Lung (tissue), 12 donors: Measurements from ENCODE around the gene AK3. TPM values are rescaled to one million over a fixed set of nuclear protein-coding genes. Genes with fewer than 3 reads are reported as not detected.
A peak's percentile ranks its signal among the peaks of the same experiment; 100 is the strongest.

ENCODE experiments used
- ATAC-seq: fragments of 200-7000 bp; cut with Tn5 transposase; one replicate; pipeline ENCODE4 v1.9.1; 2020; ENCODE audit warnings: moderate number of reproducible peaks; ENCODE audit not compliant: insufficient read depth, low FRiP score
- DNase-seq, 3 donors: peaks; one replicate each; pipeline ENCODE4 v3.0.0-alpha.2; 2013 to 2017
- H3K27ac ChIP-seq, 2 donors: one replicate each; pipeline ENCODE4 v1.5.1; 2013; ENCODE audit warnings: mild to moderate bottlenecking in 2 of 2, moderate library complexity in 2 of 2, control low read depth in 1 of 2, inconsistent platforms in 1 of 2, low read depth in 1 of 2, low read length in 1 of 2
- H3K27me3 ChIP-seq, 3 donors: one replicate each; pipeline ENCODE4 v1.5.1; 2013; ENCODE audit warnings: low read length in 2 of 3; ENCODE audit not compliant: control insufficient read depth in 3 of 3, insufficient read depth in 3 of 3
- H3K36me3 ChIP-seq, 4 donors: one replicate each; pipeline ENCODE4 v1.5.1; 2013; ENCODE audit warnings: low read length in 4 of 4, mild to moderate bottlenecking in 1 of 4, moderate library complexity in 1 of 4; ENCODE audit not compliant: control insufficient read depth in 4 of 4, insufficient read depth in 4 of 4
- H3K4me1 ChIP-seq, 5 donors: one replicate each; pipeline ENCODE4 v1.5.1; 2013; ENCODE audit warnings: low read length in 5 of 5, mild to moderate bottlenecking in 2 of 5, moderate library complexity in 1 of 5; ENCODE audit not compliant: control insufficient read depth in 5 of 5, insufficient read depth in 5 of 5
- H3K4me3 ChIP-seq: one replicate; pipeline ENCODE4 v1.5.1; 2013; ENCODE audit warnings: mild to moderate bottlenecking, control low read depth, moderate library complexity
- H3K9ac ChIP-seq, 2 donors: one replicate each; pipeline ENCODE4 v1.5.1; 2013; ENCODE audit warnings: low read length in 2 of 2, control low read depth in 1 of 2; ENCODE audit not compliant: insufficient read depth in 1 of 2
- H3K9me3 ChIP-seq, 4 donors: one replicate each; pipeline ENCODE4 v1.5.1; 2013; ENCODE audit warnings: low read length in 3 of 4, mild to moderate bottlenecking in 1 of 4, moderate library complexity in 1 of 4; ENCODE audit not compliant: control insufficient read depth in 4 of 4, insufficient read depth in 3 of 4
- WGBS, 2 donors: extraction: QIAGEN DNeasy Blood & Tissue Kit; methylation state at CpG; one replicate each; pipeline ENCODE4 v1.1.7; 2013; 5-methylcytosine and 5-hydroxymethylcytosine counted together
- polyA plus RNA-seq, 2 donors: library from polyadenylated mRNA; stranded (reverse); fragments of 200-250 nt; gene quantifications; one replicate each; pipeline ENCODE4 v1.2.1, GENCODE V29; 2013
- total RNA-seq, 2 donors: library from RNA; depleted of rRNA in 1 of 2; stranded (reverse); fragments of >200 nt in 1 of 2; gene quantifications; one replicate each; pipeline ENCODE4 v1.2.1, GENCODE V29; 2014 to 2021
- TF ChIP-seq, protein P1 (sequence below): IDR thresholded peaks from 2 replicates; pipeline ENCODE4 v1.5.1; 2012; ENCODE audit warnings: mild to moderate bottlenecking; ENCODE audit errors: control extremely low read depth, extremely low read depth
- donor health status: control.
- donor health status: control.
- donor health status: Bipolar disorder and iron deficiency.
- donor health status: healthy.
- donor health status: DM: yes; HTN: yes; CAD: no.

Gene AK3
- total and polyA plus RNA-seq, 4 donors, result 22.4 to 62.7 (median 31.8) TPM

DNA sequence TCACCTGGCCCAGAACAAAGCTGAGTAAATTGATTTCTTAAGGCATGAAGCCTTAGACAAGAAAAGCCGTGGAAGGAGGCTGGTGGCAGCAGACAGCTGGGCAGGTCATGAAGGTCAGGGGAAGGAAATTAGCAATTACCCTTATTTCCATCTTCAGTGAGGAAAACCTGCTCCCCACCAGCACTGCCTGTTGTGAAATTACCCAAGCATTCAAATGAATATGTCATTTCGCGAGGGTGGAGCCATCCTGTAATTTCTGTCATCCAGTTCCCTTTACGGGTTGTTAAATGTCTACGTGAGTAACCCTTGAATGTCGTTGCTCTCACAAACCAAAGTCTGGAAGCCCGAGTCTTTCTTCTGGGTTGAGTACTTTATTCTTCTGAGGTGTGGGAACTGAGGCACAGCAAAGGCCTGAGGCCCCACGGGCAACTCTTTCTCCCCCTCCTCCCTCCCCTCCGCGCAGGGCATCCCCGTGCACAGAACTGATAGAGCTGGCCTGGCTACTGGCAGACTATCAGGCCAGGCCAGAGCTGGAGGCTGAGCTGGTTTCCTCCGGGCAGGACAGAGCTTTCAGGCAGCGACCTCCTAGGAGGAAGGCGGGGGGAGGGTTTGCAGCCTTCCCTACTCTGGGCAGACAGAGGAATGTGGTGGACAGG is 22.0 kb upstream of the AK3 start:
- peak; percentile 73 for ATAC-seq
- no peak overlapping the region for H3K4me3 ChIP-seq
- WGBS, 2 donors, result 14 to 19% methylated on average over 14 of the region's 14 CpGs

GRCh38 chr9:4762108-4762885 is 21.3 kb upstream of the AK3 start:
- peak; percentile 78 for ATAC-seq
- peak overlapping the region in 1 of 2 donors; percentile 80 for H3K27ac ChIP-seq
- TF ChIP-seq, protein P1, sequence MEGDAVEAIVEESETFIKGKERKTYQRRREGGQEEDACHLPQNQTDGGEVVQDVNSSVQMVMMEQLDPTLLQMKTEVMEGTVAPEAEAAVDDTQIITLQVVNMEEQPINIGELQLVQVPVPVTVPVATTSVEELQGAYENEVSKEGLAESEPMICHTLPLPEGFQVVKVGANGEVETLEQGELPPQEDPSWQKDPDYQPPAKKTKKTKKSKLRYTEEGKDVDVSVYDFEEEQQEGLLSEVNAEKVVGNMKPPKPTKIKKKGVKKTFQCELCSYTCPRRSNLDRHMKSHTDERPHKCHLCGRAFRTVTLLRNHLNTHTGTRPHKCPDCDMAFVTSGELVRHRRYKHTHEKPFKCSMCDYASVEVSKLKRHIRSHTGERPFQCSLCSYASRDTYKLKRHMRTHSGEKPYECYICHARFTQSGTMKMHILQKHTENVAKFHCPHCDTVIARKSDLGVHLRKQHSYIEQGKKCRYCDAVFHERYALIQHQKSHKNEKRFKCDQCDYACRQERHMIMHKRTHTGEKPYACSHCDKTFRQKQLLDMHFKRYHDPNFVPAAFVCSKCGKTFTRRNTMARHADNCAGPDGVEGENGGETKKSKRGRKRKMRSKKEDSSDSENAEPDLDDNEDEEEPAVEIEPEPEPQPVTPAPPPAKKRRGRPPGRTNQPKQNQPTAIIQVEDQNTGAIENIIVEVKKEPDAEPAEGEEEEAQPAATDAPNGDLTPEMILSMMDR, result peak; percentile 92
- WGBS, 2 donors, result 20 to 21% methylated on average over 22 of the region's 22 CpGs
- peak; percentile 74 to 87 (median 75) for DNase-seq
- H3K9me3 ChIP-seq, result no peaks in the 10 kb centered on the region
- H3K4me1 ChIP-seq, result peaks cover 0 to 5% (median 0%) of the 10 kb centered on the region in 5 donors
- no peak overlapping the region for H3K9ac ChIP-seq
- H3K36me3 ChIP-seq, result no peaks in the 10 kb centered on the region
- H3K27me3 ChIP-seq, result no peaks in the 10 kb centered on the region
- no peak overlapping the region for H3K4me3 ChIP-seq

More for the DNA sequence above, 22.0 kb upstream of the AK3 start:
- peak overlapping the region in 1 of 2 donors; percentile 80 for H3K27ac ChIP-seq
- H3K36me3 ChIP-seq, result no peaks in the 10 kb centered on the region
- H3K27me3 ChIP-seq, result no peaks in the 10 kb centered on the region
- TF ChIP-seq, protein P1, result no peak
- H3K9me3 ChIP-seq, result no peaks in the 10 kb centered on the region
- DNase-seq, result peak; percentile 17 to 40 (median 23)
- H3K4me1 ChIP-seq, result peaks cover 0 to 5% (median 0%) of the 10 kb centered on the region in 5 donors
- H3K9ac ChIP-seq, result no peak overlapping the region

DNA sequence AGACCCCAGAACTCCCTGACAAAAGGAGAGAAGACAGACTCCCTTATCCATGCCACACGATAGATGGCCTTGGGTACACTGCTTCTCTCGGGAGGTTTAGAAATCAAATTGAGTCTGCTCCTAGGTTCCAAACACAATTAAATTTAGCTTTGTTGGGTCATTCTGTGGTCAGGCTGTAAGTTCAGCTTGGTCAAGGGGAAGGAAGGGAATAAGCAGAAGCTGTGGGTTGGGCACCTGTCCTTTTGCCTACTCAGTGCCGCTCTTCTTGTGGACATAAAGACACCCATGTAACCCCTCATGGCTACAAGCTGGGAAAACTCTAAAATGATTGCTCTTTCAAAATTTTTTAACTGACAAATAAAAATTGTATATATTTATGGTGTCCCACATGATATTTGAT is 19.1 kb upstream of the AK3 start:
- Histone ChIP-seq H3K9ac (no peak overlapping the region), H3K27me3 (no peaks in the 10 kb centered on the region), H3K4me1 (peaks cover 0 to 5% (median 0%) of the 10 kb centered on the region in 5 donors), H3K9me3 (no peaks in the 10 kb centered on the region), H3K36me3 (no peaks in the 10 kb centered on the region), H3K27ac (no peak overlapping the region), H3K4me3 (no peak overlapping the region)
- TF ChIP-seq, protein P1, result no peak
- 30 to 73% methylated on average over 3 of the region's 3 CpGs for WGBS, 2 donors
- ATAC-seq, result no peak
- DNase-seq, result peak in 1 of 3 donors; percentile 6
